Progenitor cell of endocrine pancreas (in vitro differentiated cells): ENCODE data around the gene MPC1. TPM values are rescaled to one million over a fixed set of nuclear protein-coding genes. Genes with fewer than 3 reads are reported as not detected.

ENCODE experiments used
- DNase-seq: peaks from one replicate; pipeline ENCODE4 v3.0.0; 2021; ENCODE audit warnings: low spot score; ENCODE audit not compliant: unreplicated experiment
- H3K27ac Mint-ChIP-seq: 2 replicates; pipeline ENCODE4 v1.8.0; 2021; ENCODE audit warnings: mild to moderate bottlenecking, moderate library complexity, mixed read lengths
- H3K27me3 Mint-ChIP-seq: 2 replicates; pipeline ENCODE4 v1.8.0; 2021; ENCODE audit warnings: mixed read lengths
- H3K36me3 Mint-ChIP-seq: 2 replicates; pipeline ENCODE4 v1.8.0; 2022; ENCODE audit warnings: mixed read lengths; ENCODE audit not compliant: insufficient read depth
- H3K4me1 Mint-ChIP-seq: 2 replicates; pipeline ENCODE4 v1.8.0; 2021; ENCODE audit warnings: low read depth, mixed read lengths
- H3K4me3 Mint-ChIP-seq: 2 replicates; pipeline ENCODE4 v1.8.0; 2021; ENCODE audit warnings: low read depth, mild to moderate bottlenecking, moderate library complexity, mixed read lengths
- H3K9me3 Mint-ChIP-seq: 2 replicates; pipeline ENCODE4 v1.8.0; 2021; ENCODE audit warnings: low read depth, mixed read lengths
- total RNA-seq: library from RNA; stranded (reverse); gene quantifications from 2 replicates; pipeline ENCODE4 v1.2.1, GENCODE V29; 2021
- TF ChIP-seq, protein P1 (sequence below): fragments of 200-600 bp; sonication (generic); IDR thresholded peaks from one replicate; pipeline ENCODE4 v1.5.0; 2021; ENCODE audit warnings: antibody characterized with exemption, mild to moderate bottlenecking; ENCODE audit not compliant: unreplicated experiment

The MPC1 gene
- total RNA-seq, 1 donor from 2014 or later: 20.3 TPM

DNA sequence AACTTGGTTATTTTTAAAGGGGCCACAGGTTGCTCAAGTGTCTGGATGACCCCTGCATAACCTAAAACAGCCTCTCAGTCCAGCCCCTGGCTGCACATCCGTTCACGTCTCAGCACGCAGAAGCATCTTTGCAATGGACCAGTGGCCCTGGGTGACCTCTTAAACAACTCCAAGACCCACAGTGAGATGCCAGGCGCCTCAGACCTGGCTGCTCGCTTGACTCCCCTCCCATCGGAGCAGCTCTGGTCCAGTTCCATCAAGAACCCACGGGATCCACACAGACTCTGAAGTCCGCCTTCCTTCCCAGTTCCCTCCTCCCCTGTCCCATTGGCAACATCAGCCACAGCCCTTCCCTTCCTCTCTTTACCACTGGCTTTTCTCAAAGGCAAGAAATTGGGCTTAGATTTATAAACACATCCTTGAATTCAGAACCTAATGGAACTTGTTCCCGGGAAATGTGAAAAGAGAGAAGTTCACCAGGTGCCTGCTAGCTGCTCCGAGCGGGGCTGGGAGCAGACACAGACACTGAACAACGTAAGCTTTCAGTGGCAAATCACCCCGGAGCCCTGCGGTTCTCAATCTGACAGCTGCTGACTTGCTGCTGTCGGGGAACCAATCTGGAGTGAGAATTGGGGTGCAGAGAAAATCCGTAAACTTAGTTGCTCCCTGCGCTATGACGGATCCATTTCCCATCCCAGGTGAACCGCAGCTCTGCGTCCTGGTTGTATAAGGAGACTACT is 39.6 kb upstream of the MPC1 start:
- Mint-ChIP-seq H3K36me3 (peaks cover 13% of the 10 kb centered on the region), H3K4me3 (no peak overlapping the region), H3K27me3 (no peaks in the 10 kb centered on the region), H3K27ac (no peak overlapping the region), H3K9me3 (no peaks in the 10 kb centered on the region), H3K4me1 (no peaks in the 10 kb centered on the region)
- DNase-seq: no peak
- TF ChIP-seq, protein P1, sequence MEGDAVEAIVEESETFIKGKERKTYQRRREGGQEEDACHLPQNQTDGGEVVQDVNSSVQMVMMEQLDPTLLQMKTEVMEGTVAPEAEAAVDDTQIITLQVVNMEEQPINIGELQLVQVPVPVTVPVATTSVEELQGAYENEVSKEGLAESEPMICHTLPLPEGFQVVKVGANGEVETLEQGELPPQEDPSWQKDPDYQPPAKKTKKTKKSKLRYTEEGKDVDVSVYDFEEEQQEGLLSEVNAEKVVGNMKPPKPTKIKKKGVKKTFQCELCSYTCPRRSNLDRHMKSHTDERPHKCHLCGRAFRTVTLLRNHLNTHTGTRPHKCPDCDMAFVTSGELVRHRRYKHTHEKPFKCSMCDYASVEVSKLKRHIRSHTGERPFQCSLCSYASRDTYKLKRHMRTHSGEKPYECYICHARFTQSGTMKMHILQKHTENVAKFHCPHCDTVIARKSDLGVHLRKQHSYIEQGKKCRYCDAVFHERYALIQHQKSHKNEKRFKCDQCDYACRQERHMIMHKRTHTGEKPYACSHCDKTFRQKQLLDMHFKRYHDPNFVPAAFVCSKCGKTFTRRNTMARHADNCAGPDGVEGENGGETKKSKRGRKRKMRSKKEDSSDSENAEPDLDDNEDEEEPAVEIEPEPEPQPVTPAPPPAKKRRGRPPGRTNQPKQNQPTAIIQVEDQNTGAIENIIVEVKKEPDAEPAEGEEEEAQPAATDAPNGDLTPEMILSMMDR: no peak

DNA sequence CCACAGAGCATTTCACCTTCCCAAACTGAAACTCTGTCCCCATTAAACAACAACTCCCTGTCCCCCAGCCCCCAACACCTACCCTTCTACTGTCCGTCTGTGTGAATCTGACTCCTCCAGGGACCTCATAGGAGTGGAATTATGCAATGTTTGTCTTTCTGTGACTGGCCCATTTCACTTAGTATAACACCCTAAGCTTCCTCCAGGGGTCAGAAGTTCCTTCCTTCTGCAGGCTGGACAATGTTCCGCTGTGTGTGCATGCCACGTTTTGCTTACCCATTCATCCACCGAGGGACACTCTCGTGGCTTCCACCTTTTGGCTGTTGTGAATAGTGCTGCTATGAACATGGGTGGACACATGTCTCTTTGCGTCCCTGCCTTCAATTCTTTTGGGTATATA is 37.6 kb upstream of the MPC1 start:
- Mint-ChIP-seq H3K4me3 (no peak overlapping the region), H3K27me3 (no peaks in the 10 kb centered on the region)

DNA sequence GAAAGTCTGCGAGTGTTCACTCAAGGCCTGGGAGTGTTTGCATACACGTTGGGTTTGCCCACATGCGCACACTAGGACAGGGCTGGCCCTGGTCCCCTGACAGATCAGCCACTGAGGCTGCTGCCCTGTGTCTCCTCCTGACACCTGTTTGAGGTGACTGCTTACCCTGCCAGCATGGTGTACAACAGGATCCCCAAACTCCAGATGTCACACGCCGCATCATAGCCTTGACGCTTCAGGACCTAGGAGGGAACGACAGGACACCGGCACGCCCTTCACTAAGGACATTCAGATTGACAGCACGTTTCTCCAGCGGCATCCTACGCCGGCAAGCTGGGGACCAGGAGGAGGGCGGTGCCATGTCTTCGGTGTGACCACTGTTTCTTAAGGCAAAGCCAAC is 37.0 kb upstream of the MPC1 start:
- no peak overlapping the region for H3K27ac Mint-ChIP-seq
- peaks cover 25% of the 10 kb centered on the region for H3K36me3 Mint-ChIP-seq
- no peak for DNase-seq
- H3K4me1 Mint-ChIP-seq: no peaks in the 10 kb centered on the region
- TF ChIP-seq, protein P1: no peak
- no peaks in the 10 kb centered on the region for H3K27me3 Mint-ChIP-seq
- no peak overlapping the region for H3K4me3 Mint-ChIP-seq
- H3K9me3 Mint-ChIP-seq: peaks cover 3% of the 10 kb centered on the region

More for the DNA sequence above, 37.6 kb upstream of the MPC1 start:
- DNase-seq: no peak
- H3K4me1 Mint-ChIP-seq: no peaks in the 10 kb centered on the region
- H3K36me3 Mint-ChIP-seq: peaks cover 23% of the 10 kb centered on the region
- TF ChIP-seq, protein P1: no peak
- H3K9me3 Mint-ChIP-seq: peaks cover 3% of the 10 kb centered on the region
- H3K27ac Mint-ChIP-seq: no peak overlapping the region

- no peak overlapping the region for H3K27ac Mint-ChIP-seq
- H3K27me3 Mint-ChIP-seq: no peaks in the 10 kb centered on the region
Measured at GRCh38 chr6:166419286-166419685, 36.5 kb upstream of the MPC1 start.

DNA sequence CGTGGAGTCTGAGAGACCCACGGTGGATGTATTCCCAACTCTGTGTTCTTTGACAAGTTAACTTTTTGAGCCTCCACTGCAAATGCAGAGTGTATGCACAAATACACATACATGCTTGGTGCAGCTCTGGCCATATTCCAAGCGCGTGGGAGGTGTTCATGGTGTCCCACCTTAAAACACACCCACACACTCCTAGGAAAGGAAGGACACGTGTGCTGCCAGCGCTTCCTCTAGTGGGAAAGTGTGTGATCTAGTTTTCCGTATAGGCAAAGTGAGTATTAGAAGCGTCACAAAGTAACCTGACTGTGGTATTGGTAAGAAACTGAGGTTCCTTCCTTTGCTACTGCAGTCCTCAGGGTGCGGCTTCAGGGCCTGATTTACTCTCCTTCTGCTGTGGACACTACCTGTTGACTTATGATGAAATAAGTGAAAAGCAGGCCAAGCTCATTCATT is 36.0 kb upstream of the MPC1 start:
- no peak overlapping the region for H3K27ac Mint-ChIP-seq
- no peaks in the 10 kb centered on the region for H3K27me3 Mint-ChIP-seq
- H3K9me3 Mint-ChIP-seq: peaks cover 3% of the 10 kb centered on the region
- no peak for DNase-seq
- TF ChIP-seq, protein P1: no peak
- no peak overlapping the region for H3K4me3 Mint-ChIP-seq
- peaks cover 25% of the 10 kb centered on the region for H3K36me3 Mint-ChIP-seq
- no peaks in the 10 kb centered on the region for H3K4me1 Mint-ChIP-seq

More at GRCh38 chr6:166419286-166419685, 36.5 kb upstream of the MPC1 start:
- H3K4me1 Mint-ChIP-seq: no peaks in the 10 kb centered on the region
- no peak for DNase-seq
- H3K36me3 Mint-ChIP-seq: peaks cover 25% of the 10 kb centered on the region
- no peak overlapping the region for H3K4me3 Mint-ChIP-seq
- peaks cover 3% of the 10 kb centered on the region for H3K9me3 Mint-ChIP-seq
- TF ChIP-seq, protein P1: no peak
